ENCODE results near the gene SP3. TPM values are rescaled to one million over a fixed set of nuclear protein-coding genes. Genes with fewer than 3 reads are reported as not detected.
"Not testable (repeated sequence)": the region's sequence is repeated elsewhere in the genome, so short reads cannot be mapped to it uniquely, and the experiment has no call there.

Gene SP3
- total RNA-seq, 1 experiment from 2014 or later = 57.4 TPM

DNA sequence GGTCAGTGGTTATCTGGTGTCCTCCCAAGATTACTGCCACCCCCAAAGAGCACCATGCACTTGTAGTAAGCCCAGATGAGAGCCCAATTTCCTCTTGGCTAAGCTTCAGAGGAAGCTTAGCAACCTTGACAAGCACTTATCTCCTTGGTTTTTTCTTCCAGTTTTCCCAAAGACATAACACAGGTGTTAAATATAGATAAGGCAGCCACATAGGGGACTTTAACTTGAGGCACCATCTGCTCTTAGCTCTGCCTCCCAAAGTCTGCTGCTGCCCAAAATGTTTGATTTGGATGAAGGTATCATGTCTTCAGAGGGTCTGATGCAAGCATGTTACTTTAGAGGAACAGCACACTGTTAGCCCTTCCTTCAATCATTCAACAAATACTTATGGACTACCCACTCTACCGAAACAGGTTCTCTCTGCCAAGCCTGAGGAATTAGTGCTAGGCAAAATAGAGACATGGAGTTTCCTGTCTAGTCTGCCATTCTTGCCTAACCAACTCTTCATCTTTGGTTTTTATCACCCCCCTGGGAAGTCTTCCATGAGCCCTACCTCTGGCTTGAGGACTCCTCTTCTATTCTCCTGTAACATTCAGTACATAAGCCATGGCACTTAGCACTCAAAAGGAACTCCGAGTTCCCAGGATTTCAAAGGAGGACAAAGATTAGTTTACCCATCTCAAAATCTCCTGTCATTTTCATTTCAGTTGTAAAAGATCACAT lies 73.7 kb downstream of the SP3 start:
- no peak for DNase-seq (ENCODE audit: low read depth)

DNA sequence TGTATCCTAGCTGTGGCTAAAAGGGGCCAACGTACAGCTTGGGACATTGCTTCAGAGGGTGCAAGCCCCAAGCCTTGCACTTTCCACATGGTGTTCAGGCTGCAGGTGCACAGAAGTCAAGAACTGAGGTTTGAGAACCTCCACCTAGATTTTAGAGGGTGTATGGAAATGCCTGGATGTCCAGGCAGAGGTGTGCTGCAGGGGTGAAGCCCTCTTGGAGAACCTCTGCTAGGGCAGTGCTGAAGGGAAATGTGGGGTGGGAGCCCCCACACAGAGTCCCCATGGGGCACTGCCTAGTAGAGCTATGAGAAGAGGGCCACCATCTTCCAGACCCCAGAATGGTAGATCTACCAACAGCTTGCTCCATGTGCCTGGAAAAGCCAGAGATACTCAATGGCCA lies 75.7 kb downstream of the SP3 start:
- DNase-seq (ENCODE audit: low read depth) = not testable (repeated sequence)

DNA sequence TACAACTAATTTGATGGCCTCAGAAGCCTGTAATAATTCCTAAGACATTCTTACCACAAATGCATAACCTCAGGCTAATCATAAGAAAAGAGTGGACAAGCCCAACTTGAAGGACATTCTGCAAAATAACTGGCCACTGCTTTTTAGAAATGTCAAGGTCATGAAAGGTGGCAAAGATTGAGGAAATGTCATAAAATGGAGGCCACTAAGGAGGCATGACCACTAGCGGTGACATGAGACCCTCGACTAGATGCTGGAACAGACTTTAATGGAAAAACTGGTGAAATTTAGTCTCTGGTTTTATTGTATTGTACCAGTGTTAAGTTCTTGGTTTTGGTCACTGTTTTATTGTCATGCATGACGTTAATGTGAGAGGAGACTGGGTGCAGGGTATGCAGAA lies 78.6 kb downstream of the SP3 start:
- no peak for DNase-seq (ENCODE audit: low read depth)

- DNase-seq (ENCODE audit: low read depth) = peak; percentile 41
Measured at GRCh38 chr2:173884025-173884802, 81.0 kb downstream of the SP3 start.

DNA sequence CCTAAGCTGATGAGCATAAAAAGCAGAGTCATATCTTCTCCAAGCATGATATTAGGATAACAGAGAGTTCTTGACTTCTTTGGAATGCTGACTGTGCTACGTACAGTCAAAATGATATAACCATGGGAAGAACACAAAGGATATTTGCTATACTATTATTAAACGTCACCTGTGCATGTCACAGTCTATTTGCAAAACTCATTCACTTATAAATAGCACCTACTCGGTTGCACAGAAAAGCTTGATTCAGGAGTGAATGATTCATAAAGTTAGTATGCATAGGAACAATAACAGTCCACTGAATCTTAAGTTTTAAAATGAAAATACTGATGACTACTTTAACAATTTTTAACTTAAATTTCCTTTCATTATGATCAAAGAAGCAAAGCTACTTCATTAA lies 83.3 kb downstream of the SP3 start:
- no peak for DNase-seq (ENCODE audit: low read depth)

- no peak for DNase-seq (ENCODE audit: low read depth)
Measured at GRCh38 chr2:173881461-173881860, 83.7 kb downstream of the SP3 start.

GRCh38 chr2:173880561-173880960 lies 84.6 kb downstream of the SP3 start:
- no peak for DNase-seq (ENCODE audit: low read depth)

DNA sequence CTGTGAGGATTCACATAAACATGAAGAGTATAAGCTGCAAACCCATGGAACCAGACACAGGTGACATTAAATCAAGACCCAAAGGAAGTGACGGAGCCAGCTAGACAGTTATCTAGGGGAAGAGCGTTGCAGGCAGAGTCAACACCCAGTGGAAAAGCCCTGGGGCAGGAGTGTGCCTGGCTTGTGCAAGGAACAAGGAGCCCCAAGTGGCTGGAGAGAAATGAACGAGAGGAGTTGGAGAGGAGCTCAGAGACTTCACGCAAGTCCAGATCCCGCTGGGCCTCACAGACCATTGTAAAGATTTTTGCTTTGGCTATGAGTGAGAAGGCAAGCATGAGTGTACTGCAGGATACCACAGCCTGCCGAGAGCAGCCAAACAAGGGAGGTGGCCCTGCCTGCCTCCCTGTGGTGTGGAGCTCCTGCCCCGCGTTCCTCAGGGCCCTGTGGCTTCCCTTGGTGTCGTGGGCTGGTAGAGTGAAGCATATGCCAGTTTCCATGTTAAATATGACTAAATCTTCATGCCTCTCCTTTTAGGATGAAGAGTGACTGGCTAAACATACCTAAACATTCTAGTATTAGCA lies 88.2 kb downstream of the SP3 start:
- no peak for DNase-seq (ENCODE audit: low read depth)

DNA sequence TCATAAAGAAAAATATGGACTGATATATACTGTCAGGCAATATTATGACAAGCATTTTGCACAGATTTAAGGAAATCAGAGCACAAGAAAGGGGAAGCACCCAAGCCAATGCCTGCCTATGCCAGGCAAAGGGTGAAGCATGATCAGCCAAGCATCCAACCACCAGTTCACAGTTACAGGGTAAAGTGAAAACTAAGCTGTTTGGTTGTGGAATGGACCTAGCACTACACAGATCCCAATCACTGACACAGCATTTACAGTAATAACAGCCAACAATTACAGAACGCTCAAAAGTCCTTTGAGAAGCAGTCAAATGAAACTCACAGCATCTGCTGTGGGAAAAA lies 90.3 kb downstream of the SP3 start:
- no peak for DNase-seq (ENCODE audit: low read depth)

- no peak for DNase-seq (ENCODE audit: low read depth)
Measured at GRCh38 chr2:173874003-173874893, 90.9 kb downstream of the SP3 start.

GRCh38 chr2:173872714-173873113 lies 92.5 kb downstream of the SP3 start:
- no peak for DNase-seq (ENCODE audit: low read depth)

DNA sequence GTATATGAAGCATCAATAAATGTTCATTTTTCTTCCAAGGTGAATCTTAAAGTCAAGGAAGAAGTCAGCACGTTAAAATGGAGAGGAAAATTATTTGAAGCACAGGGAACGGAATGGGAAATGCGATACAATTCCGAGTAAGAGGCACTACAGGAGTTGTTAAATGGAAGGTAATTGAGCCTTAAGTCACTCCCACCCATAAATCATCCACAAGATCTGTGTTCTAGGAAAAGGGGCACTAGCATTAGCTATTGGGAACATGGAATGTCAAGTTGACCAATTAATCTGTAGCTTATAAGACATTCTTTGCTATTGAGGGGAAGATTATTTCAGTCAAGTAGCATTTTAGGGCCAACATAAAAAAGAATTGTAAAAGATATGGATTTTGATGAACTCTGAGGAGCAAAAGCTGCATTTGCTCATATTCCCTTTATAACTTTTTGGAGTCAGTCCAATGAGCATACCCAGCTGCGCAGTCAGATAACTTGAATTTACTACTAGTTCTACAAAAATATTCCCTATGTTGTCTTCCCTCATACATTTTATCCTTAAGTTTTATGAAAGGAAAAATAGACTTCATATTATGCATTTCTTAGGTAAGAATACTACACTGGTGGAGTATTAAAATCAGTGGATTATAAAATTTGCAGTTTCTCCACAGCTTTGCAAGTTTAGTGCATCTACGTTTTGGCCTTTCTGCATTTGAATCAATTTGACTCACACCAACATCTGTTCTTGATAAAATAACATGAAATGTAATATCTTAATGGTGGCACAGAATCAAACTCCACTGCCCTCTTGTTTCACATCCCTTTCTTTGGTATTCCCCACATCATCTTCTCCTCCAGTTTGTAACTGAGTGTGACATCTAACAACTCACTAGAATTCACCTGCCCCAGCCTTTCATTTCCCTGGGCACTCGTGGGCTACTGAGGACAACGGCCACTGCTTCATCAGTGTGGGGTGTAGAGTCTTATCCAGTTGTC lies 95.6 kb downstream of the SP3 start:
- no peak for DNase-seq (ENCODE audit: low read depth)

GRCh38 chr2:173868406-173868805 lies 96.8 kb downstream of the SP3 start:
- DNase-seq (ENCODE audit: low read depth) = no peak

DNA sequence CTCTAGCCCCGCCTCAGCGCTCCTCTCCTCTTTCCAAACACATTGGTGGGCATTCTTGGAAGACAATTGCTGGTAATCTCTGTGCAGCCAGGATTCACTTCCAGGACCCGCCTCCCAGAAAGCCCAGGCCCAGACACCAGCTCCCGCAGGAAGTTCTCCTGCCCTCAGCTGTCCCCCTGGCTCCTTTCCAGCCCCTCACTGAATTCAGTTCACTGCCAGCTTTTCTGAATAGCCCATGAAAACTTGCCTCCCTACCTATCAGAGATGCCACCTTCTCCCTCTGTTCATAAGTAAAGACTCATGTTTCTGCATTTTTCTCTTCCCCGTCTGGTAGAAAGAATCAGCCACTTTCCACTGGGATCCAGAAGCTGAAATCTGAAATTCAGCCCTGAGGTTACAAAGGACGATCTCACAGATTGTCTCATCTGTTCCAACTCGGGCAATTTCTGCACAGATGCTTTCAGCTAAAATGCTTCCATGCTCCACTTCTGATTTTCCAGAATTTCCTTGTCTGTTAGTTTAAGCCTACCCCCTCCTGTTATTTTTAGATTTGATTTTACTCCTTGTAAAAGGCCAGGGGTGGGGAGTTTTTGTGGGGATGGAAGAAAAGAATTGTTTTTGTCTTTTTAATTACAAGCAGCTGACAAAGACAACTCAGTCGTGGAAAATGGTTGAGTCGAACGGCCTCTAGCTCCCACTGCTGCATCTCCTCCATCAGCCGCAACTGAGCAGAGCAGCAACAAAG lies 98.1 kb downstream of the SP3 start:
- no peak for DNase-seq (ENCODE audit: low read depth)

DNA sequence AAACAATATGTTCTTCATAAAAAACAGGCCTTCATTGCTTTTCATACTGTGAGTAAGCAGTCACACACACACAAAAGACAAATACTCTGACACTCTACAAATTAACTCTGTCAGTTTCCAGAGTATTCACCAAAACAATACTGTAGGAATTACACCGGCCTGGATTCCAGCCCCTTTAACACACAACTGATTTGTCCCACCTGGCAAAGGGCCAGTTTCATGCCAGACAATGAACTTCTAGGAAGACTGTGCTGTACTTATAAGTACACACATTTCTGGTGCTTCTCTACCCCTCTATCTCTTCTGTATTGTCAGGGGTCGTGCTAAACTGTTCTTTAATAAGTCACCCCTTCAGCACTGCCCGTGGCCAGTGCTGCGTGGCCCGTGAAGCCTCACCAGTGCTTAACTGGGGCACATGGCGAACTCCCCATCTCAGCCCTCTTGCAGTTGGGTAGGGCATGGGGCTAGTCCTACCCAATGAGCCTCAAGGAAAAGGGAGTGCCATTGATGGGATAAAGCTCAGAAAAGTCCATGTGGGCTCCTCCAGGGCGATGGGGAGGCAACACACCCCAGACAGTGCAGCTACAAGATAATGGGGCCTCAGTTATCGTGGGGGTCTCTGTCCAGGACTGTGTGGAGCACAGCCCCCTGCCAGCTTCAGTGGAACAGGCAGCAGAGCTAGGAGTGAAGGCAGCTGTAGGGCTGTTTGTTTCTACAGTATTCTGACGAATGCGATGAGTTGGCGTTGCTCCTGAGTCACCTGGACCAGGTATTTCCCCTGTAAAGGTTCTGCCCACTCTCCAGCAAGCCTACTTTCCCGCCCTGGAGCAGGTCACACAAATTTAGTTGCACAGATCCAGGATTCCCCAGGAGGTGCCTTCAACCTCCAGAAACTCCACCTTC lies 99.0 kb downstream of the SP3 start:
- DNase-seq (ENCODE audit: low read depth) = no peak

DNA sequence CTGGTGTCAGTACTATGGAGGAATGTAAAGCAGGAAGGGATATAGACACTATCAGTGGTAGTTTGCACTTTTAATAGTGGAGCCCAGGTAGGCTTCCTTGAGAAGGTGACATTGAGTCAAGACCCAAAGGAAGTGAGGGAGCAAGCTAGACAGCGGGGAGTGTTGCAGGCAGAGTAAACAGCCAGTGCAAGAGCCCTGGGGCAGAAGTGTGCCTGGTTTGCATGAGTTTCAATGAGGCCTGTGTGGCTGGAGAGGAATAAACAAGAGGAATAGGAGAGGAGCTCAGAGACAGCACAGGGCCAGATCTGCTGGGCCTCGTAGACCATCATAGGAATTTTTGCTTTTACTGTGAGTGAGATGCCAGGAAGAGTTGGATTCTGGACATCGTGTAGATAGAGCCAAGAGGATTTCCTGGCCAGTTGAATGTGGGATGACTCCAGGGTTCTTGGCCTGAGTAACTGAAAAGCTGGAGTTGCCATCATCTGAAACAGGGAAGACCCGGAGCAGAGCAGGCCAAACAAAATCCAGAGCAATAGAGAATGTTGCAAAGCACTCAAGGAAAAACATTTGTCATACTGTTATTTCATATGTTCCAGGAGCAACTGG lies 102.5 kb downstream of the SP3 start:
- DNase-seq (ENCODE audit: low read depth) = no peak

DNA sequence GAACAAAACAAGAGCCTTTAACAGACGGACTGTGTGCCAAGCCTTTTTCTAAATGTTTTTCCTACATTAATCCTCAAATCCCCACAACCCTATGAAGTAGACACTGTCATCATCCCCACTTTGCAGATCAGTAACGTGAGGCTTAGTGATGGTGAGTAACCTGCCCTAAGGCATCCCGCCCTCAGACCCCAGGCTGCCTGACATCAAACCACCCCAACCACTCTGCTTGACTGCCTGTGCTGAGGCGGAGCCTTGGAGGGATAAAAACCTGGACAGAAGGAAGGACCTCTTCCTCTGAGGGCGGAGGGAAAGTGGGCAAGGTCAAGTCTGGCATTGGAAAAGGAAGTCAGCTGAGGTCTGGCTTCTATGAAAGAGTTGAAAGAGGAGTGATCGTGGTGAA lies 104.6 kb downstream of the SP3 start:
- DNase-seq (ENCODE audit: low read depth) = no peak

DNA sequence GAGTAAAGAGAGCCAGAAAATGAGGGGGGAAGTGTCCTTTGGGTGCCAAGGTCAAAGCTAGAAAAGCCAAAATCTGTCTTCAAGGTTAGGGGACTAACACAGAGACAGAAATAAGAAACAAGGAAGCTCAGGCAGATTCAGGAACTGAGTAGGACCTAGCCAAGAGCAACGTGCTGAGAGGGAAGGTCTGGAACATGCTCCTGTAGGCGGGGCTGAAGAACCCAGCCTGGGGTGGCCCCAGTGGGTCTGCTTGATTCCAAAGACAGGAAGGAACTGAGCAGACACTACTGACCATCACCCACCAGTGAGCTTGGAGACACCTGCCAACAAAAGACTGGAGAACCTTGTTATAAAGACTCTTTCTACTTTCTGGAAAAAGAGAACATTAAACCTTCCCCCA lies 105.1 kb downstream of the SP3 start:
- no peak for DNase-seq (ENCODE audit: low read depth)

DNA sequence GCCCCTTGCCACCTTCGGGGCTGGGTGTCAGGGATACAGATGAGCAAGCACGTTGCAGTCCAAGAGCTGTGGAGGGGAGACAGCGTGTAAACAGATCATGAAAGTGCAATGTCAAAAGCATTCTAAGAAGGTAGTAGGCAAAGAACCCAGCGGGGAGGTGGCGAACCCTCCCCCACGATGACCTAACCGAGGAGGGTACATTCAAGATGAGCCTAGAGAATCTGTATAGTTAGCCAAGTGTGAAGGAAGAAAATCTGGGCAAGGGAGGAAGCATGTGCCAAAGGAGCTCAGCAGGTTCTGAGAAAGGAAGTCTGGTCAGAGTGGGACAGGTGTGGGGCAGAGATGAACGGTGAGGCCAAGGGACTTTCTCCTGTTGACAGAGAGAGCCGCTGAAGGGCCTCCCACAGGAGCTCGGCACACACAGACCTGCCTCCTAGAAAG lies 106.9 kb downstream of the SP3 start:
- DNase-seq (ENCODE audit: low read depth) = no peak

Data from Daoy (cell line).